AG09309 (cell line): ENCODE results near the gene DACH1.

Experiments used
- DNase-seq: peaks from one replicate; pipeline ENCODE4 v3.0.0-alpha.2; 2010; ENCODE audit warnings: low read depth
- H3K4me3 ChIP-seq: 2 replicates; pipeline ENCODE4 v1.5.1; 2011; ENCODE audit warnings: mild to moderate bottlenecking, low read depth, low read length, moderate library complexity; ENCODE audit not compliant: control insufficient read depth
- CTCF ChIP-seq: IDR thresholded peaks from 2 replicates; pipeline ENCODE4 v1.5.1; 2011; ENCODE audit warnings: mild to moderate bottlenecking, low read depth, low read length, inconsistent platforms; ENCODE audit not compliant: insufficient read depth, control insufficient read depth; ENCODE audit errors: missing control alignments

The DACH1 gene

GRCh38 chr13:71456136-71456535 is 410.9 kb downstream of the DACH1 start:
- no peak for TF ChIP-seq CTCF
- H3K4me3 ChIP-seq = no peak overlapping the region
- no peak for DNase-seq

- no peak for DNase-seq
- no peak for TF ChIP-seq CTCF
- no peak overlapping the region for H3K4me3 ChIP-seq
Measured at GRCh38 chr13:71454509-71454908, 412.5 kb downstream of the DACH1 start.

GRCh38 chr13:71448080-71448630 is 418.8 kb downstream of the DACH1 start:
- TF ChIP-seq CTCF = no peak
- DNase-seq = no peak
- no peak overlapping the region for H3K4me3 ChIP-seq

GRCh38 chr13:71437704-71438103 is 429.3 kb downstream of the DACH1 start:
- DNase-seq = no peak
- no peak overlapping the region for H3K4me3 ChIP-seq
- TF ChIP-seq CTCF = no peak

- no peak overlapping the region for H3K4me3 ChIP-seq
- no peak for DNase-seq
- TF ChIP-seq CTCF = no peak
Measured at GRCh38 chr13:71430681-71431080, 436.3 kb downstream of the DACH1 start.

- no peak for DNase-seq
- no peak for TF ChIP-seq CTCF
- H3K4me3 ChIP-seq = no peak overlapping the region
Measured at GRCh38 chr13:71417205-71417604, 449.8 kb downstream of the DACH1 start.

GRCh38 chr13:71412231-71412630 is 454.8 kb downstream of the DACH1 start:
- TF ChIP-seq CTCF = no peak
- DNase-seq = no peak
- no peak overlapping the region for H3K4me3 ChIP-seq
